Jurkat, Clone E6-1 (cell line): ENCODE data around the gene CSH2. TPM values are rescaled to one million over a fixed set of nuclear protein-coding genes. Genes with fewer than 3 reads are reported as not detected.
"Not testable (repeated sequence)": the region's sequence is repeated elsewhere in the genome, so short reads cannot be mapped to it uniquely, and the experiment has no call there.

Experiments
- DNase-seq: peaks from one replicate; pipeline ENCODE4 v3.0.0-alpha.2; 2011; ENCODE audit warnings: low read depth, low spot score
- H3K4me3 ChIP-seq: 2 replicates; pipeline ENCODE4 v1.5.1; 2011; ENCODE audit warnings: mild to moderate bottlenecking, low read length, control low read depth, moderate library complexity
- polyA plus RNA-seq: library from polyadenylated mRNA; unstranded; fragments of >200 nt; gene quantifications from one replicate; pipeline ENCODE4 v1.2.1, GENCODE V29; 2012; ENCODE audit warnings: missing spikeins; ENCODE audit not compliant: insufficient read length, insufficient read depth

The CSH2 gene
- polyA plus RNA-seq, result not detected

DNA sequence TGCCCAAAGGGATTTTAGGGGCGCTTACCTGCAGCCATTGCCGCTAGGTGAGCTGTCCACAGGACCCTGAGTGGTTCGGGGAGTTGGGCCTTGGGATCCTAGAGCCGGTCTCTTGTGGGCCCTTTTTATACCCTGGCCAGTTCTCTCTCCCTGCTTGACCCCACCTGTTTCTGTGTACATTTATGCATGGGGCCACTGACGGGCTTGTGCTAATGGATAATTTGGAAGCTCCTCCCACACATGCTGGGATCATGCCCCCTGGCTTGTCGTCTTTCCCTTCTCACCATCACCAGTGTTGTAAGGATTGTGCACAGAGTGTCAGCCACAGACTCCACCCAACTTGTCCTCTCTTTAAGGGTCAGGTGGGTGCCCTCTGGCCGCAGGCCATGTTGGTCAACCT lies at the start of gene CSH2:
CSH2 (minus strand) TSS at position 101 of the 400 bp plus-strand sequence; CDS start at position 38, 63 bp downstream.
- H3K4me3 ChIP-seq, DNase-seq: not testable (repeated sequence)

DNA sequence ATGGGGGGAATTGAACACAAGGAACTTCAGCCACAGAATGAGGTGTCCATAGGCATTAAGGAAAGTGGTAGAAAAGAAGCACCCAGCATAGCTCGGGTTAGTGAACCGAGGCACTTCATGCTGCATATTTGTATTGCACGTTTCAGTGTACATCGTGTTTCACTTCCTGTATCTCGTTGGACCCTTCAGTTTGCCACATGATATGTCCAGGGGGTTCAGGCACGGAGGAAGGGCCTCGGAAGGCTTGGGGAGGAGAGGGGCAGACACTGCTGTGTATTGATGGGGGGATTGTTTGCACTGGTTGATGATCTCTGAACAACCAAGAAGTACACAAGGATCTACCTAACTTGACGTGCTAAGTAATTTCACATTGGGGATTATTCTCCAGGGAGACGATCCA lies 48.9 kb upstream of the CSH2 start:
- H3K4me3 ChIP-seq, DNase-seq: not testable (repeated sequence)

DNA sequence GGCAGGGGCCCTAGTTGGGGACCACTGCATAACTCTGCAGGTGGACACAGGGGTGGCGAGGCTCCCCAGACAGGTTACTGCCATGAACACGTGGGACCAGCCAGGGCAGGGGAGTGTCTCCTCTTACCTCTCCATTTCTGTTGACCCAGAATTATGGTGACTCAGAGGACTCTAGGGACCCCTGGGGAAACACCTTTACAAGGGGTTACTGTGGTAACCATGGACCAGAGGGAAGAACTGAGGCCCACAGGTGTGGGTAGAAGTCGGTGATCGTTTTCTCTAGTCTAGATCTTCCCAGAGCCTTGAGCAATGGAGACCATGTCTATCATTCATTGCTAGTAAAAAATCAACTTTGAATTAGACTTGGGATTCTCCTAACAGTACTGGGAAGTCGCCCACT lies 47.3 kb upstream of the CSH2 start:
- not testable (repeated sequence) for H3K4me3 ChIP-seq, DNase-seq

DNA sequence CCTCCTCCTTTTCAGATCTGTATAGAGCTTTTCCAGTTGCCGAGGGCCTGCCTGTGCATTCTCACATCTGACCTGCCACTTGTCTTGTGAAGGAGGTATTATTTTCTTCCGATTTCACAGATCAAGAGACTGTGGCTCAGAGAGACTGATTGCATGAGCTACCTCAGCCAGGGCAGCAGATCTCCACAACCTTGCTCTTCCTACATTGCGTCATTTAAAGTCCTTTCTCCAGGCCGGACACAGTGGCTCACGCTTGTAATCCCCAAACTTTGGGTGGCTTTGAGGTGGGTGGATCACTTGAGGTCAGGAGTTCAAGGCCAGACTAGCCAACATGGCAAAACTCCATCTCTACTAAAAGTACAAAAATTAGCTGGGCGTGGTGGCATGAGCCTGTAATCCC lies 46.6 kb upstream of the CSH2 start:
- not testable (repeated sequence) for DNase-seq, H3K4me3 ChIP-seq

DNA sequence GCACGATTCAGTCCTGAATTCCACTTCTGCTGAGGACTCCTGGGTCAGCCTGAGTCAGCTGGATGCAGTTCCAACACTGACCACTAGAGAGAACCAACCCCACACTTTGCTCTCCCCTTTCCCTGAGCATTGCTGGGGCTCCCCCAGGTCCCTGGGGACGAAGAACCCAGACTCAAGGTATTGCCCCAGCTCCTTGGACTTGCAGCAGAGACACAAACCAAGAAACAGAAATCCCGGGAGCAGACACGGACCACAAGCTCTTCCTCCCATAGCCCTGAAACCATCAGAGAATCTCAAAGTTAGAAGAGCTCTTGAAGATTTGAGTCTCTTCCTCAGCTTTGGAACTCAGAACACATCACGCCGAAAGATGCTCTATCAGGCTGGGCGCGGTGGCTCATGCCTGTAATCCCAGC lies 45.8 kb upstream of the CSH2 start:
- peak; percentile 51 for DNase-seq
- no peak overlapping the region for H3K4me3 ChIP-seq

DNA sequence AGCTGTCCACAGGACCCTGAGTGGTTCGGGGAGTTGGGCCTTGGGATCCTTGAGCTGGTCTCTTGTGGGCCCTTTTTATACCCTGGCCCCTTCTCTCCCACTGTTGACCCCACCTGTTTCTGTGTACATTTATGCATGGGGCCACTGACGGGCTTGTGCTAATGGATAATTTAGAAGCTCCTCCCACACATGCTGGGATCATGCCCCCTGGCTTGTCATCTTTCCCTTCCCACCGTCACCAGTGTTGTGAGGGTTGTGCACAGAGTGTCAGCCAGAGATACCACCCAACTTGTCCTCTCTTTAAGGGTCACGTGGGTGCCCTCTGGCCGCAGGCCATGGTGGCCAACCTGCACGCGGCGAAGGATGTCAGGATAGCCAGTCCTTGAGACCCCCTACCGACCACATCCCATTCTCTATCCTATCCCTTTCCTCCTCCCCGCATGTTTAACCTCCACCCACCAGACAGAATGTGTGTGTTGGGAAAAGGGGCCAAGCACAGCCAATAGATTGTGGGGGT lies 45.4 kb upstream of the CSH2 start, which contains the start of gene GH1:
GH1 (minus strand) TSS at position 51 of the 517 bp plus-strand sequence. CDS start 63 bp downstream, outside the sequence.
- not testable (repeated sequence) for DNase-seq, H3K4me3 ChIP-seq

DNA sequence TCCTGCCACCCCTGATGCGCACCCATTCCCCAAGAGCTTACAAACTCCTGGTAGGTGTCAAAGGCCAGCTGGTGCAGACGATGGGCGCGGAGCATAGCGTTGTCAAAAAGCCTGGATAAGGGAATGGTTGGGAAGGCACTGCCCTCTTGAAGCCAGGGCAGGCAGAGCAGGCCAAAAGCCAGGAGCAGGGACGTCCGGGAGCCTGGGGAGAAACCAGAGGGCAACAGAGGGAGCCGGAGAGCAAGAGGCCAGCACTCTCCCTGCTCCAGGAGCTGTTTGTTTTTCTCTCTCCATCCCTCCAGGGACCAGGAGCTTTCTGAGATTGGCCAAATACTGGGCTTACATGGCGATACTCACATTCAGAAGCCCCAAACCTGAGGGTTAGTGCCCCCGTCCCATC lies 44.8 kb upstream of the CSH2 start:
- no peak overlapping the region for H3K4me3 ChIP-seq
- no peak for DNase-seq

DNA sequence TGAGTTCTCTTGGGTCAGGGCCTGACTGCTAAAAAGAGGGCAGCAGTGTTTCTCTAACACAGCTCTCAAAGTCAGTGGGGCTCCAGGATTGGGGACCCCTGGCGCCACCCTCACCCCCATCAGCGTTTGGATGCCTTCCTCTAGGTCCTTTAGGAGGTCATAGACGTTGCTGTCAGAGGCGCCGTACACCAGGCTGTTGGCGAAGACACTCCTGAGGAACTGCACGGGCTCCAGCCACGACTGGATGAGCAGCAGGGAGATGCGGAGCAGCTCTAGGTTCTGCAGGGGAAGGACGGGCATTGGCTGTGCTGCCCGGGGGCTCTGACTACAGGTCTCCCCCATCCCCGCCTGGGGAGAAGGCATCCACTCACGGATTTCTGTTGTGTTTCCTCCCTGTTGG lies 44.2 kb upstream of the CSH2 start:
- no peak overlapping the region for H3K4me3 ChIP-seq

DNA sequence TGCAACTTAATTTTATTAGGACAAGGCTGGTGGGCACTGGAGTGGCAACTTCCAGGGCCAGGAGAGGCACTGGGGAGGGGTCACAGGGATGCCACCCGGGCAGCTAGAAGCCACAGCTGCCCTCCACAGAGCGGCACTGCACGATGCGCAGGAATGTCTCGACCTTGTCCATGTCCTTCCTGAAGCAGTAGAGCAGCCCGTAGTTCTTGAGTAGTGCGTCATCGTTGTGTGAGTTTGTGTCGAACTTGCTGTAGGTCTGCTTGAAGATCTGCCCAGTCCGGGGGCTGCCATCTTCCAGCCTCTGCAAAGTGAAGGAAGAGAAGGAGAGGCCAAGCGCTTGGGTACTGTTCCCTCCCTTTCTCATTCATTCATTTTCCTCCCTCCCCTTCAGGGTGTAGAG lies 43.7 kb upstream of the CSH2 start:
- not testable (repeated sequence) for DNase-seq, H3K4me3 ChIP-seq

More for the DNA sequence above, 44.2 kb upstream of the CSH2 start:
- no peak for DNase-seq

DNA sequence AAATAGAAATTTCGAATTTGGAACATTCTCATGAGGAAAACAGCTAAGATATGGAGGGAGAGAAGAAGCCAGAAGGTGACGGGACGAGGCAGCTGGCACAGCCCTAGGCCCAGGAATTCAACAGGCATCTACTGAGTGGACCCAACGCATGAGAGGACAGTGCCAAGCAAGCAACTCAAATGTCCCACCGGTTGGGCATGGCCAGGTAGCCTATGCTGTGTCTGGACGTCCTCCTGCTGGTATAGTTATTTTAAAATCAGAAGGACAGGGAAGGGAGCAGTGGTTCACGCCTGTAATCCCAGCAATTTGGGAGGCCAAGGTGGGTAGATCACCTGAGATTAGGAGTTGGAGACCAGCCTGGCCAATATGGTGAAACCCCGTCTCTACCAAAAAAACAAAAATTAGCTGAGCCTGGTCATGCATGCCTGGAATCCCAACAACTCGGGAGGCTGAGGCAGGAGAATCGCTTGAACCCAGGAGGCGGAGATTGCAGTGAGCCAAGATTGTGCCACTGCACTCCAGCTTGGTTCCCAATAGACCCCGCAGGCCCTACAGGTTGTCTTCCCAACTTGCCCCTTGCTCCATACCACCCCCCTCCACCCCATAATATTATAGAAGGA lies 43.2 kb upstream of the CSH2 start:
- DNase-seq, result no peak

DNA sequence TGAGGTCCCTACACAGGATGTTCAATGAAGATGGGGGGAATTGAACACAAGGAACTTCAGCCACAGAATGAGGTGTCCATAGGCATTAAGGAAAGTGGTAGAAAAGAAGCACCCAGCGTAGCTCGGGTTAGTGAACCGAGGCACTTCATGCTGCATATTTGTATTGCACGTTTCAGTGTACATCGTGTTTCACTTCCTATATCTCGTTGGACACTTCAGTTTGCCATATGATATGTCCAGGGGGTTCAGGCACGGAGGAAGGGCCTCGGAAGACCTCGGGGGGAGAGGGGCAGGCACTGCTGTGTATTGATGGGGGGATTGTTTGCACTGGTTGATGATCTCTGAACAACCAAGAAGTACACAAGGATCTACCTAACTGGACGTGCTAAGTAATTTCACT lies 42.3 kb upstream of the CSH2 start:
- DNase-seq, H3K4me3 ChIP-seq: not testable (repeated sequence)

More for the DNA sequence above, 43.2 kb upstream of the CSH2 start:
- no peak overlapping the region for H3K4me3 ChIP-seq

DNA sequence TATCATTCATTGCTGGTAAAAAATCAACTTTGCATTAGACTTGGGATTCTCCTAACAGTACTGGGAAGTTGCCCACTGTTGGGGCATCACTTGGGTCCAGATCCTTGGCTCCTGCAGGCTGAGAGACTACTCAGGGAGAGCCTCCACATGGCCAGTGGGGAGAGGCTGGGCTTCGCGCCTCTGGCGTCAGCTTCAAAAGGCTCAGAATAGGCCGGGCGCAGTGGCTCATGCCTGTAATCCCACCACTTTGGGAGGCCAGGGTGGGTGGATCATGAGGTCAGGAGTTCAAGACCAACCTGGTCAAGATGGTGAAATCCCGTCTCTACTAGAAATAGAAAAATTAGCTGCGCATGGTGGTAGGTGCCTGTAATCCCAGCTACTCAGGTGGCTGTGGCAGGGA lies 41.0 kb upstream of the CSH2 start:
- H3K4me3 ChIP-seq, result no peak overlapping the region
- no peak for DNase-seq

DNA sequence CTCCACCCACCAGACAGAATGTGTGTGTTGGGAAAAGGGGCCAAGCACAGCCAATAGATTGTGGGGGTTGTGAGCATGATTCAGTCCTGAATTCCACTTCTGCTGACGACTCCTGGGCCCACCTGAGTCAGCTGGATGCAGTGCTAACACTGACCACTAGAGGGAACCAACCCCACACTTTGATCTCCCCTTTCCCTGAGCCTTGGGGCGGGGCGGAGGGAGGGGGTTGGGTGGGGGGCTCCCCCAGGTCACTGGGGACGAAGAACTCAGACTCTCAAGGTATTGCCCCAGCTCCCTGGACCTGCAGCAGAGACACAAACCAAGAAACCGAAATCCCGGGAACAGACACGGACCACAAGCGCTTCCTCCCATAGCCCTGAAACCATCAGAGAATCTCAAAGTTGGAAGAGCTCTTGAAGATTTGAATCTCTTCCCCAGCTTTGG lies 38.2 kb upstream of the CSH2 start:
- H3K4me3 ChIP-seq, result no peak overlapping the region
- DNase-seq, result peak; percentile 19

DNA sequence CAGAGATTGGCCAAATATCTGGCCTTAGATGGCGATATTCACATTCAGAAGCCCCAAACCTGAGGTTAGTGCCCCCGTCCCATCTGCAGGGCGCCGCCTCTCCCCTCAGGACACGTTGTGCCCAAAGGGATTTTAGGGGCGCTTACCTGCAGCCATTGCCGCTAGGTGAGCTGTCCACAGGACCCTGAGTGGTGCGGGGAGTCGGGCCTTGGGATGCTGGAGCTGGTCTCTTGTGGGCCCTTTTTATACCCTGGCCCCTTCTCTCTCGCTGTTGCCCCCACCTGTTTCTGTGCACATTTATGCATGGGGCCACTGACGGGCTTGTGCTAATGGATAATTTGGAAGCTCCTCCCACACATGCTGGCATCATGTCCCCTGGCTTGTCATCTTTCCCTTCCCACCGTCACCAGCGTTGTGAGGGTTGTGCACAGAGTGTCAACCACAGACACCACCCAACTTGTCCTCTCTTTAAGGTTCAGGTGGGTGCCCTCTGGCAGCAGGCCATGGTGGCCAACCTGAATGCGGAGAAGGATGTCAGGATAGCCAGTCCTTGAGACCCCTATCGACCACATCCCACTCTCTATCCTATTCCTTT lies 37.7 kb upstream of the CSH2 start, which contains the start of gene CSHL1:
CSHL1 (minus strand) TSS at position 218 of the 595 bp plus-strand sequence; CDS start at position 156, 62 bp downstream.
- no peak within 1 kb of the TSS for H3K4me3 ChIP-seq
- no peak for DNase-seq

DNA sequence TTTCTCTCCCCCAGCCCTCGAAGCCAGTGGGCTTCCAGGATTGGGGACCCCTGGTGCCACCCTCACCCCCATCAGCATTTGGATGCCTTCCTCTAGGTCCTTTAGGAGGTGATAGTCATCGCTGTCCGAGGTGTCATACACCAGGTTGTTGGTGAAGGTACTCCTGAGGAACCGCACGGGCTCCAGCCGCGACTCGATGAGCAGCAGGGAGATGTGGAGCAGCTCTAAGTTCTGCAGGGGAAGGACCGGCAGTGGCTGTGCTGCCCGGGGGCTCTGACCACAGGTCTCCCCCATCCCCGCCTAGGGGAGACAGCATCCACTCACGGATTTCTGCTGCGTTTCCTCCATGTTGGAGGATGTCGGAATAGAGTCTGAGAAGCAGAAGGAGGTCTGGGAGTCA lies 36.6 kb upstream of the CSH2 start:
- no peak overlapping the region for H3K4me3 ChIP-seq
- no peak for DNase-seq

DNA sequence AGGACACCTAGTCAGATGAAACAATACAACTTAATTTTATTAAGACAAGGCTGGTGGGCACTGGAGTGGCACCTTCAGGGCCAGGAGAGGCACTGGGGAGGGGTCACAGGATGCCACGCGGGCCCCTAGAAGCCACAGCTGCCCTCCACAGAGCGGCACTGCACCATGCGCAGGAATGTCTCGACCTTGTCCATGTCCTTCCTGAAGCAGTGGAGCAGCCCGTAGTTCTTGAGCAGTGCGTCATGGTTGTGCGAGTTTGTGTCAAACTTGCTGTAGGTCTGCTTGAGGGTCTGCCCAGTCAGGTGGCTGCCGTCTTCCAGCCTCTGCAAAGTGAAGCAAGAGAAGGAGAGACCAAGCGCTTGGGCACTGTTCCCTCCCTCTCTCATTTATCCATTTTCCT lies 36.1 kb upstream of the CSH2 start:
- DNase-seq, H3K4me3 ChIP-seq: not testable (repeated sequence)

DNA sequence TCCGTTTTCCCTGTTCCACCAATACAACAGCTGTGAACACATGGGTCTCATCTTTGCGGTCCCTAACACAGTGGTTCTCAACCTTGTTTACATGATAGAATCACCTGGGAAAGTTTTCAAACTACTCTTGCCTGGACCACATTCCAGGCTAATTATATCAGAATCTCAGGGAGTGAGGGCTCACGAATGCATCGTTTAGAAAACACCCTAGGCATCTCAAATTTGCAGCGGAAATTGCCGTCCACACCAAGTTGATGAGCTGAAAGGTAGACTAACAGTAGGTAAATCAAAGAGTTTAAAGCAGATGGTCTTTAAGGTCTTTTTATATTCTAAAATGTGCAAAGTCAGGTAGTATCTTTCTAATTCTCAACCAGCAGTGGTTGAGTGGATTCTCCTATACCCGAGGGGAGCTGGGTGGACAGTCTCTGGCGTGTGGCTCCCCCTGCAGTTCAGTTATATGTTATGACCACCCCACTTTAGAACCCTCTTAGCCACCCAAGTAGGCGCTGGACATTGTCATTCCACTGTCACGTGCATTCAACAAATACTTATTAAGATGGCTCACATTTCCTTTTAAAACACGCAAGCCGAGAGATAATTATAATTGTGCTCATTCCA lies 33.8 kb upstream of the CSH2 start:
- not testable (repeated sequence) for H3K4me3 ChIP-seq, DNase-seq

DNA sequence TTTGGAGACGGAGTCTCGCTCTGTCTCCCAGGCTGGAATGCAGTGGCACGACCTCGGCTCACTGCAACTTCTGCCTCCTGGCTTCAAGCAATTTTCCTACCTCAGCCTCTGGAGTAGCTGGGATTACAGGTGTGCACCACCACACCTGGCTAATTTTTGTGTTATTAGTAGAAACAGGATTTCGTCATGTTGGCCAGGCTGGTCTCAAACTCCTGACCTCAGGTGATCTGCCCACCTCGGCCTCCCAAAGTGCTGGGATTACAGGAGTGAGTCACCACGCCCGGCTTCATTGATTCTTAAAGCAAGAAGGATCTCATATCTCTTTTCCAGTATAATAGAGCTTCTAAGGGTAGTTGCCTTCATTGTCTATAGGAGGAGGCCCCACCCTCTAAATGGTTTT lies 31.3 kb upstream of the CSH2 start:
- not testable (repeated sequence) for DNase-seq, H3K4me3 ChIP-seq

DNA sequence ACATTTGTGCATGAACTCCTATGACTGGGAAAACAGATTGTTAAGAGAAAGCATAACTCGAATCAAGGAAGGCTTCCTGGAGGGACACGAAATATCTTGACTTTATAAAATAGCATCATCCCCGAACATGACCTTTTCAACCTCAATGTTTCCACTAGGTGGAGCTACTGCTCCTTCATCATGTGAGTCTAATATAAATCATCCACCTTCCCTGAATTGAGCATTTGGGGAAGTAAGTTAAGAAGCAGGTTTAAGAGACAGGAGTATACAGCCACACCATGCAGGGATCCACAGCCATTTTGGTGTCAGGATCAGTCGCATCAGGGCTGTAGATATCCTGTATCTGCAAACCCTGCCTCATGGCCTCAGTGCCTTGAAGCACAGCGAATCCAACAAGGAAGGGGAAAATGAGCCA lies 30.3 kb upstream of the CSH2 start:
- DNase-seq, H3K4me3 ChIP-seq: not testable (repeated sequence)

DNA sequence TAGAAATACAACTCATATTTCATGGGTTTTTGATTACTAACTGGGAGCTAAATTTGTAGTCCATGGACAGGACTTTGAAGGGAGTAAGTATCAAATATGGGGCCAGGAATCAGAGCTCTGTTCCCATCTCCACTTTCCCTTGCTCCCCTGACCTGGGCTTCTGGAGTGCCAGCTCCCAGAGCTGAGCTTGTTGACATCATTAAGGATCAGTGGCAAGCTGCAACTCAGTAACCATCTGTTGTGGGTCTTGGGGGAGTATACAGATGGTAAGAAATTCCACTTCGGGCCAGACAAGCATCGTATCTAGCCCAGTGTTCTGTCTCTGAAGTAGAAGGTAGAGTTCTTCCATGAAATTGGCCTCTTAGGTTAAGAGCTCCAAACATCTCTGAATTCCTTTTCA lies 28.5 kb upstream of the CSH2 start:
- not testable (repeated sequence) for DNase-seq, H3K4me3 ChIP-seq
